Ecto neural progenitor cell (in vitro differentiated cells): ENCODE results near the gene ERMARD.

Experiments
- DNase-seq: peaks from one replicate; pipeline ENCODE4 v3.0.0-alpha.2; 2018; ENCODE audit warnings: low spot score

Gene ERMARD

DNA sequence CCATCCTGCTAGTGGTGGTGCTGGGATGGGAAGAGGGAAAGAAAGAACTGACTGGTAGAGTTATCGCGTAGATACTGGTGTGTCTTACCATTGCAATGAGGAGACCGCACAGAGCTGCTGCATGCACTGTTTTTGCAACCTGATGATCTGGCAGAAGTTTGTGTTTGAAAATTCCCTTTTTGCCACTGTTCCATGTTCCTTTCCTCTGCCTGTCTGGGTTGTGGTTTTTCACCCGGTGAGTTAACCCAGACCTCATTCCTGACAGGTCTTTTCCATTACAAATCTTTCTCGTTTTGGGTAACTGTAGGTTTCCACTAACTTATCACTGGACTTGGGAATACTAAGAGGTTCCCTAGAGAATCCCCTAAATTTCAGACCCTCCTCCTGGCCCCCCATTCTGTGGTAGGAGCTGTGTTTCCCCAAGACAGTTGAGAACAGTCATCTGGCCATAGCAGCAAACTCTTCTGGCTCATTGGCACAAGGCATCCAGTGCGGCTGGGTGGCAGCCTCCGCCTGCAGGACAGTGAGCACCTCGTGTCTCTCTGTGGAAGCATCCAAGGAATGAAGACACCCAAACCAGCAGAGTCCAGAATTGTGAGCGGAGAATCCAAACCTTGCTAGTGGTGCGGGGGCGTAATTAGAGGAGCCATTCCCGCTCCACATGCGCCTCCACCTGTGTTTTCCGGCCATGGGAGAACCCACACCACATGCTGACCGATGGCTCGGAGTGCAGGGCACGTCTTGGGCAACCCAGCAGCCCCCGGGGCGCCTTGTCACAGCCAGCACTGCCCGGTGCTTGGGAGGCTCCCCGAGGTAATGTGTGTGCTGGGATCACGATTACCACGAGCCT lies 32.8 kb downstream of the ERMARD start:
- peak; percentile 32 for DNase-seq

DNA sequence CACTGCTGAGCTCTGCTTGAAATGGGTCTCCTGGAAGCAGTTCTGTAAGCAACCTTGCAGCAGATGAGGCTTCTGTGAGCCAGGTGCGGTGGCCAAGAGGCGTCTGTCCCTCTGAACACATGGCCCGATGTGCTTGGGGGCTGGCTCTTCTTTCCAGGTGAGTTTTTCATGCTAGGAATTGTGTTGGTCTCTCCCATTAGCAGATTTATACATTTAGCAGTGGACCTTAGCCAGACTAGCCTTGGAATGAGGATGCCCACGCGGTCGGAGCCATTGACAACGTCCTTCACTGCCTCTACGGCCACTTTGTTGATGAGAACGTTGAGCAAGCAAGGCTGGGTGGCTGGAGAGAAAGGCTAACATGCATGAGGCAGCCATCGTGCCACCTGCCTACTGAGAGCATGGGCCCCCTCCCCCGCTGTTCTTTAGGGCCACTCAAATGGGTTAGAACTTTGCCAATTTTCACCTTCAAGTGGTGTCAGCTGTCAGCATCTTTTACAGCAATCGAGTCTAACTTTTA lies 33.5 kb downstream of the ERMARD start:
- peak; percentile 16 for DNase-seq

DNA sequence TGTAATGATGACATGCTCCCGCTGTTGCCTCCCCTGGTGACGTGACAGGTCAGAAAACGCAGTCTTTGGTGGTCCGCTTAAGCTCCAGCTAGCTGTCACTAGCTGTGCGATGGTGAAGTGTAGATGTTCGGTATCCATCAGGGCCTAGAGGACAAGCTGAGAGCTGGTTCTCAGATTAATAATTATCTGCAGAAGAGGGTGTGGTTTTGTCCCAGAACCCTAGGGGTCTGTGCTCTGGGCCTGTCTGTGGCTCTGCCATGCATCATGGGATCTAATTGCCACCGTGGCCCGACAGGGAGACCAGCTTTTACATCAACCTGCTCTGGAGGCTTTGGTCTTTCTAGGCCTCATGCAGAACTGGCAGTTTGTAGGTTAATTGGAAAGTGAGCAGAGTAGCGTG lies 34.1 kb downstream of the ERMARD start:
- DNase-seq, result peak; percentile 27

DNA sequence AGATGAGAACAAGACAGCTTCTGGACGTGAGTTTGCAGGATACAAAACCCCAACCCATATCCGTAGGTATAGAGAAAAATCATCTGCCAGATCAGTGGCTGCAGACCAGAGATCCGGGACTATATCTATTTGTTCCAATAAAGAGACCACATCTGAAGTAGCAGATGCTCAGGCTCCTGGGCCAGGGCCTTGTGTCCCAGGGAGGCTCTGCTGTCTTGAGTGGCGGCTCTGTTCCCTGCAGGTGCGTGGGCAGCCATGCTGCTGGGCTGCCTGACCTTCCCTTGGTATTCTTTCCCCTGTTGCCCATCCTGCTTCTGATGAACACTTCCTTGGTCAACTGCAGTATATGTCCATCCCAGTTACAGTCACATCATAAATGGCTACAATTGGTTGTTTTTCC lies 34.9 kb downstream of the ERMARD start:
- DNase-seq, result peak; percentile 19

DNA sequence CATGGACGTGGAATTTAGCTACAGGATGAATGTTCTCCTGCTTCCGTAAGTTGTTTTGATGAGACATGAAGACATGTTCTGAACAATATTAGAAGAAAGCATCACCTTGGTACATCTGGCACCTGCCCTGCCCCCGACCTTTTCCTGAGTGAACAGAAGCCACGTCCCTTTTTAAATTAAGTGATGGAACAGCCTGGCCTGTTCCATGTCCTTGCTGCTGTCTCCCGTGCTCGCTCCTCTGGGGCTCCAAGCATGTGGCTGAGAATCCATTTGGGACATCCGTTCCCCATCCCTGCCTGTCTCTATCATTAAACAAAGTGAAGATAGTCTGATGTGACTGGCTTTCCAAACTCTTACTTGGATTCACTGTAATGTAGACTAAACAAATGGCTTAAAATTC lies 36.4 kb downstream of the ERMARD start:
- no peak for DNase-seq

DNA sequence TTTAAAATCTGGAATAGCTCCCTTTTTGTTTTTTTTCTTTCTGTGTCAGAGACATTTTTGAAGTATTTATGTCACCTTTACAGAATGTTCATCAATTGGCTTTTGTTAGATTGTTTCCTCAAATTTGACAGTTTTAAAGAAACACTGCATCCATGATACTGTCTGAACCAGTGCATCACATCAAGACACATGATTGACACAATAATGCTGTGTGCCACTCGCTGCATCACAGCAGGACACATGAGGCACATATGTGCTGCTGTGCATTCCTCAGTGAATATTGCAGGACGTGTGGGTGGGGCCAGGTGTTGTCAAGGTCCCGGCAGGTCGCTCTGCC lies 37.4 kb downstream of the ERMARD start:
- DNase-seq, result no peak

DNA sequence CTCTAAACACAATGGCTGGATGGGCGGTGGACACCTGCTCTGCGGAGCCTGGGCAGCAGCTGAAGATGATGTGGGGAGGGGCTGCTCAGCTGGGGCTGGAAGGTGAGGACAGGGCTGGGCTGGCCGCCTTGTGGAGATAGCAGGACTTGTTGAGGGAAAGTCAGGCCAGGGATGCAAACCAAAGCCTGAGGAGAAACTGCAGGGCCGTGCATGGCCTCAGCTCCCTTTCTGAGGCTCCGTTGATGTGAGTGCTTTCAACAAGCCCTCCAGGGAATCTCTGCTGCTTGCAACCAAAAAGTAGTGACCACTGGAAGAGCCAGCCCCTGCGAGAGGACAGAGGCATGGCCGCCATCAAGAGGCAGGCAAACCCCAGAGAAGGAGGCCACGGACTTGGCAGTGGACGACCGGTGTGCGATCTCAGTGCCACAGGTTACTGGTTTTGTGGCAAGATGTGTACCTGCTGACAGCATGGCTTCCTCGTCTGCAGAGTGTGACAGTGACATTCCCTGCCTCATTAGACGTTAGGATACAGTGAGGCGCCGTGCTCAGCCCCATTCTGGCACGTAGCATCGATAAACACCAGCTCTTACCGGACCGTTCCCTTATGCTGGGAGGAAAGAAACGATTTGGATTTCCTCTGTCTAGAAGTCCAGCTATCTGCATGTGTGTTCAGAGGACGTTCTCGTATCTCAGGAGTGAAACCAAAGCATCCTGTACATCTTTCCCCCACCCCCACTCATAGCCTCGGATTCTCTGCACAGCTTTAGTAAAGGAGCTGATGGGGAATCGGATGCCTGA lies 37.9 kb downstream of the ERMARD start:
- DNase-seq, result peak; percentile 44

DNA sequence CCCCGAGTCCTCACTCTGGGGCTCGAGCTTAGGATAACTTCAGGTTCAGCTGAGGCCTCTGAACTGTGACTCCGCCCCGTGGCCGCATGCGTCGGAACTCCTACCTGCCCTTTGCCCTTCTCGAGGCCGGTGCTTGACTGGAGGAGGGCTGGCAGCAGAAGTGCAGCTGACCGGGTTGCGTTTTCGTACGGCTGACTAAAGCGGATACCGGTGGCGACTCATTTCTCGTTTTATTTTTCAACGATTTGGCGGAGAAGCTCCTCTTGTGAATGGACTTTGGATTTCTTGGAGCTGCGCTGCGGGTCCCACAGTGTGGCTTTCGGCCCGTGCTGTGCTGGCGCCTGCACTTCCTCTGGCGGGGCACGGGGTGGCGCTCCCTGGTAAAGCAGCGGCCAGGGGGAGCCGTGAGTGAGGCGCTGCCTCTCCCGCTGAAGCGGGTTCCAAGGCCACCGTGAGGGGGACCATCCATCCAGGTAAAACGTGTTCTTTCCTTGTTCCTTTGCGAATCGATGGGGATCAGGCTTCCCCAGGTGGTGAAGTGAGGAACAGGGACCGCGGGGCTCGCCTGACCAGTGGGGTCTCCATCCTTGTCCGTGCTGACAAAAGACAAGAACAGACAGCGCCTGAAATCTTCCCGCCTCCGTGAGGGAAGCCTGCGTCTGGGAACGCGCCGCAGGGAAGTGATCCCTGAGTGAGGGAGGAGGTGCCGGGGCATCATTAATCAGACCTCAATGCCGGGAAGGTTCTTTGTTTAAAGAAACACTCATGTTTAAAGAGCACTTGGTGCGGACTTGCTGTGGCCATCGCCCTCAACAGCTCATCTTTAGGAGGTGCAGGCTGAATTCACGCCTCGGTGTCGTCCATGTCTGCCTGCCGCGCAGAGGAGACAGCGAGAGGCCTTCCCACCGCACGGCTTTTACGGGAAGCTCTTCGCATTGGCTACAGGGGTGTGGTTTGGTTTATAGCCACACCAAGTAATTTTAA lies 38.8 kb downstream of the ERMARD start:
- peak; percentile 86 for DNase-seq

DNA sequence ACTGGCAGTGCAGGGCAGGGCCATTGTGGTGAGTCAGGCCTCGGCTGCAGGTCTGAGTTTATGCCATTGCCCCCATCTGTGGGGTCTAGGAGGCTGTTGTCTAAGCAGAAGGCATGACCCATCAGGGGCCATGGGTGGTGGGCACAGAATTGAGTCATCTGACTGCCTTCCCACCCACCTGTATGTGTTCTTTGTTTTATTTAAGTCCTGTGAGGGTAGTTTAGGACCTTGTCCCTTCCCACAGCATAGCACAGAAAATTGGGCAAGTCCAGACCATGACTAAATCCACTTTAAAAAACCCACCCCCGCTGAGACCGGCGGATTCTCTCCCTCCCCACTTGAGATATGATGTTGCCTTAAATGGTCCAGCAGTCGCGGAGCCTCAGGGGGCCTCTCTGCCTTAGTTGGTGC lies 40.3 kb downstream of the ERMARD start:
- peak; percentile 39 for DNase-seq

DNA sequence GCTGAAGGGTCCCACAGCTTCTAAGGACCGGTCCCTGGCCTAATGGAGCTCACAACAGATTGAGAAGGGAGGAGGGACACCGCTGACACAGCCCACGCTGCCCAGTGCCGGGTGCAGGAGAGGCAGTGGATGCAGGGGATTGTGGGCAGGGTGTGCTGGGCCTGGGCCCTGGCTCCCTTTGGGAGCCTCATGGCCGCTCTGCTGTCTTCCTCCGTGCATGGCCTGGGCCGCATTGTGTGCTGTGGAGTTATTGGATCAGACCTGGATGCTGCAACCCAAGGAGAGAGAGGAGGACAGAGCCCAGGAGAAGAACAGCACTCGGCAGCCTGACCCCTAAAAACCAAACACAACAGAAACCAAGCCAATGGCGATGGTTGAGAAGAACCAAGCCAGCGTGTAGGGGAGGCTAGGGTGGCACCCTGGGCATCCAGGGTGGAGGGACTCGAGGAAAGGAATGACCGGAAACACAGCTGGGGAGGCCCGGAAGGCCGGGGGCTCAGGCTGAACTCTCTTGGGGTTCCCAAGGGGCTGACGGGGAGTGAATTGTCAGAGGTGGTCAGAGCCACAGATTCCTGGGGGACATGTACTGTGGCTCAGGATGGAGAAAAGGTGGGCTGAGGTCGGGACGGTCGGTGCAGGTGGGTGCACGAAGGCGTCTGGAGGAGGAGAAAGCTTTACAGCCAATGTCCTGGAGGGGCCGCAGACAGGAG lies 41.0 kb downstream of the ERMARD start:
- peak; percentile 36 for DNase-seq

DNA sequence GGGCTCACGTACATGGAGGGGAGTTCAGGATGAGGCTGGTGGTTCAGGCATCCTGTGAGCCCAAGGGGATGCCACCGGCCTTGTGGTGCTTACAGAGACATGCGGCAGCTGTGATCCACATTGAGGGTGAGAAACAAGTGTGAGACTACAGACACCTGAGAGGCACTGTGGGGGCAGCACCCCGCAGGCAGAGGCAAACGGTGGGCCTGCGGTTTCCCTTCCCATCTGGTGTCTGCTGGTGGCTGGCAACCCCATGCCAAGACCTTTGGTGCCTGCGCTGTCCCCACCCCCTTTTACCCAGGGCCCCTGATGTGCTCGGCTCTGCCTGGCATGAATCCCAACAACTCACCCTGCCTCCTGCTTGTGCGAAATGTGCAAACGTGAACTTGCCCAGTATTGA lies 42.0 kb downstream of the ERMARD start:
- DNase-seq, result peak; percentile 45

DNA sequence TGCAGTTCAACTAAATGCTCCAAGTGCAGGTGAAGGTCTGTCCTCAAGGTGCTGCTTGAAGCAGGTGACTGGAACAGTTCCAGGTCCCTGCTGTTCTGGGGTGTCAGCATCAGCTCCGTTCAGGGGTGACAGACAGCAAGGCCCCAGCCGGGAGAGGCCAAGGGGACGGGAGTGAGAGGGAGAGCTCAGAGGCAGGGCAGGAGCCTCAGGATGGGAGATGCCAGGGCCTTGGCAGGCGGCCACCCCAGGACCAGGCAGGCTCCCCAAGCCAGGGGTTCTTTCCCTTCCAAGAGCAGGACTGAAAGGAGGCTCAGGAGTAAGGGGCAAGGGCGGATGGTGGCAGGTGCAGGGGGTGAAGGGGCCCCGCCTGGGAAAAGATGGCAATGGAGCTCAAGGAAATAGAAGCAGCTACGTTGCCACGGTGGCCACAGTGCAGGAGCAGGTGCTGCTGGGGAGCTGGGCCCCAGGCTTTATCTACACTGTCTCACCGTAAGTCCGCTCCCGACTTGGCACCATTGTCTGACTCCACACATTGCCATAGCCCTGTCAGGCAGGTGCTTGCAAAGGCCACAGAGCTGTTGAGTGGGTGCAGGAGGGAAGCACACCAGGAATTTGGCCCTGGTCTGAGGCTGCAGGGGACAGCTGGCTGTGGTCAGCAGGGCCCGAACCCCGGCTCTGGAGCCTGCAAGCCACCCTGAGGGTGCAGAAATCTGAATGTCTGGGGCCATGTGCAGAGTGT lies 43.1 kb downstream of the ERMARD start:
- peak; percentile 42 for DNase-seq

DNA sequence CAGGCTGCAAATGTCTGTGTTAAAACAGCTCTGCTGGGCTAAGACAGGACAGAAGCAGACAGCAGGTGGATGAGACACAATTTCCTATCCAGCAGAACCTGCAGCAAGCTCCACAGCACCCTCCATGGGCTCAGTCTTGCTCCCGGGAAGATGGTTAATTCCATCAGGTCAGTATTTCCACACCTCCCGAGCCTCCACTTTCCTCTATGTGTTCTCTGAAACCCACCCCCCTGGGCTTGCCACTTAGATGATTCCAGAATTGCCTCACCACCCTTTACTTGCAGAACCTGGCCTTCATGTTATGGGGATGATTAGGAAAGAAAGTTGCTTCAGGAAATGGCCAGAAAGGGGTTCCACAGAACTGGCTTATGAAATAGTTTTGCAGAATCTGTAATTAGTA lies 43.8 kb downstream of the ERMARD start:
- peak; percentile 29 for DNase-seq

DNA sequence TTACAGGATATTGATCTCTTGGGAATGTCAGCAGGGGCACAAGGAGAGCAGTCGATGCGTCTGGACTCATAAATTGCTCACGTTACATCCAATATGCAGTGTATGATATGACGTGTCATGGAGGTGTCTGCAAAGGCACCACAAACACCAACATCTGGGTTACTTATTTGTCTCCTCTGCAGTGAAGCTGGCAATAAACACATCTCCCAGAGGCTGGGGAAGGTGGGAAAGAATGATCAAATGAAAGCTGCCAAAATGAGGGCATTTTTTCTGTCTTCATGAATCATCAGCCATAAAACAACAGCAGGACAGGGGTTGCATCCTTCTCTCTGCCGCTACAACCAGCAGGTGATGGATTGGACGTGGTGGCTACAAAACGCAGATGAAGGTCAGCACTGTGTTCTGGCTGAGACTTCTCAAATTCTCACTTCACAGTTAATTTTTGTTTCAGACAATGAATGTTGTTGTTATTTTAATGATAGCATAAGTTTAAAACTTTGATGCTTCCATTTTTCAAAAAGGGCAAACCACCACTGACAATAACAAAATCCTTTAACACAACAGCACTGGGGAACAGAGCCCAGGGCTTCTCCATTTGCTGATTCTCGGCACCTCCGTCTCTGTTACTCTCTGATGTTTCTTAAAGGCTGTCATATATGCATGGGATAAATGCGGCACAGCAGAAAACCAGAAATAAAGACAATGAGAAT lies 47.5 kb downstream of the ERMARD start:
- DNase-seq, result peak; percentile 27

DNA sequence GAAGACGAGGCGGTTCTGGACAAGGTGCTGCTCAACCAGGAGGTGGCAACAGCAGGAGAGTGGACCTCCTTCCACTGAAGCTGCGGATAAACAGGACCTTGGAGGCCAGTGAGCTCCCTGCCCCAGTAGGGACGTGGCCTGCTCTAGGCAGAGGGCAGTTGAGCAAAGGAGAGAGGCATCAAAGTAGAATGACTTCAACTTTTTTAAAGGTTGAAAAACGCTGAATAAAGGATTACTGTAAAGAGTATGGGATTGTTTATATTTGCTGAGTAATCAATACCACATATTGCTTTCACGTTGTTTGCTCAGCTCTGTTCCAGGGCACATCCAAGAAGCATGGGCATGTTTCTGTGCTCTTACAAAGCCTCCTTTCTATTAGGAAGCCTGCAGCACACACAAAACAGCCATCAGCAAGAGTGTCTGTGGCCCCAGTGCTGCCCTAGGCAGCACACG lies 48.1 kb downstream of the ERMARD start:
- DNase-seq, result no peak

DNA sequence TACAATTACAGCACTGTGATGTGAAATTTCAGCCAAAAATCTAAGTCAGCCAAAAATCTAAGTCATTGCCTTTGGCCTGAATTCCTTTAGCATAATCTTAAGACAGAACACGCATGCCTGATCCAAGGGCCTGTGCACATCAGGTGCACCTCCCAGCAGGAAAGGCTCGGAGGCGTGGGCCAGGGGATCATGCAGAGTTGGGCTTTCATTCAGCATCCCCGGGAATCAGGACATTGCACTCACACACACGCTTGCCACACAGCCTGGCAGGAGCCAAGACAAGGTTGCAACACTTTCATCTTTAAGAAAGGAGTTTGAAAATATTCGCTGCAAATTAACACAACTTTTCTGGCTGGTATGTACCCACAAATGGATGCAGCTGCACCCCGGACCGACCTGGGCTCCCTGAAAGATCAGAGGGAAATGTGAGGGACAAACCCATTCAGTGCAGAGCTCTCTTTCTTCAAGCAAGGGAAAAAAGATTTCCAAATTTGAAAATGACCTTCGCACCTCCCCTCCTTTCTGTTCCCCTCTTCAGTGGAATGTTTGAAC lies 48.8 kb downstream of the ERMARD start:
- DNase-seq, result peak; percentile 38

DNA sequence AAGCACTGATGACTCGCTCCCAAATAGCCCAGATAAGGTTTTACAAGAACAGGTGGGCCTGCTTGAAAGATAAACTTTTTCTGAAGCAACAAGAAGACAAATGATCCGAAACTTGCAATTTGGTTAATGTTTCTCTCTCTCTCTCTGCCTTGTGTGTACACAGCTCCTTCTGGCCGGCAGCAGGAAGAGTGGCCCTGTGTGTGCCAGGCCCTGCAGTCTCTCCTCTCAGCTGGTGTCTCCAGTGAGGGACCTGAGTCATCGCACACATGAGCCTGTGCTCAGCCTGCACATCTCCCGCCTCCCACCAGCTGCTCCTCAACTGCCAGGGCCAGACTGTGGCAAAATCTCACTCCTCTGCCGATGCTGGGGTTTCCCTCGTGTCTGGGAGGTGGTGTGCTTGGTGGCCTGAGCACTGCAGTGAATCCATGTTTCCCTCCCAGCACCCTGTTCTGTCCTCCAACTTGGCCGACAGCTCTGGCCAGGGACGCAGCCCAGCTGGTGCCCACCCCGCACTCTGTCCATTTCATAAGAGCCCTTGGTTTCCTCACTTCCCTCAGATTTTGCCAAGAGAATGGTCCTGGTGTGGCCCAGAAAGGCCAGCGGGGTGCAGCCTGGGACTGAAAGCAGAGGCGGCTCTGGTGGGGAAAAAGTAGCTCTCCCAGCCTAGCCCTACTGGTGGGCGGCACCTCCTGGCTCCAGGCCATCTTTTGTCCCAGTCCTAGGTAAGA lies 49.4 kb downstream of the ERMARD start:
- peak; percentile 47 for DNase-seq

DNA sequence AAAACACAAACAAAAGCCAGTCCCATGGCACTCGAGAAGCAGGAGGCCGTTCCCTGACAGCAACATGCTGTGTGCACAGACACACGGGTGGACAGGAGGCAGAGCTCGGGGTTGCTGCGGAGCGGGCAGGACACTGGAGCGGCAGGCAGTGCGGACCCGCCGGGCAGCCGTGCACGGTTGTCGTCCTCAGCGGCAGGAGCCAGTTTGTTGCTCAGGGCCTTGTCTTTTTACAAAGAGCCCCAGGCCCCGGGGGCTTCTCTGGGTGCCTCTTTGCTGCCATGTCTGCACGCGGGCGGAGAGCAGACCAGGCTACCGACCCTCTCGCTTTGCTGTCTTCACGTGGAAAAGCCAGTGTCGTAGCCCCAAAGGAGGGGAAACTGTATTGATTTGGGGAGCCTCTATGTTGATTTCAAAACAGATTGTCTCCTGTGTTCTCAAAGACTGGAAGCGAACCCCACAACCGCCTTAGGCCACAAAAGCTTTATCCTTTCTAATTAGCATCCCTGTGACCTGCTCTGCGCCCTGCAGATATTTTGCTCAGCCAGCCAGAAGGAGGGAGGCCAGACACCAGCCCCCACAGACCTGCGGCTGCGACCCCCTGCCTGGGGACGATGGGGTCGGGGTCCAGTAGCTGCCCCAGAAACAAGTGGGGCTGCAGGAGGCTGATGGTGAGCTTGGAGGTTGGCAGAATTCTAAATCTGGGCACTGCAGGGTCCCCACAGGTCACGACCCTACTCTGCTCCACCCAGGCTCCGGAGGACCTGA lies 50.2 kb downstream of the ERMARD start:
- DNase-seq, result peak; percentile 55
